Skin epidermis (tissue), 12 donors: ENCODE data around the gene INTS7.
"Not testable (repeated sequence)": the region's sequence is repeated elsewhere in the genome, so short reads cannot be mapped to it uniquely, and the experiment has no call there.

Source experiments
- H3K27ac ChIP-seq, 21 experiments: fragments of 200-600 bp; sonication (generic) in 11 of 21; one replicate each; pipeline ENCODE4 v1.5.0; 2020; ENCODE audit warnings: mild to moderate bottlenecking in 3 of 21, inconsistent platforms in 2 of 21, moderate library complexity in 2 of 21
- H3K4me3 ChIP-seq, 7 experiments: fragments of 200-600 bp; sonication (generic) in 2 of 7; one replicate each; pipeline ENCODE4 v1.5.0; 2020; ENCODE audit warnings: inconsistent platforms in 2 of 7, mild to moderate bottlenecking in 2 of 7, moderate library complexity in 1 of 7

Gene INTS7

GRCh38 chr1:211986628-211987254 lies 48.6 kb downstream of the INTS7 start:
- H3K27ac ChIP-seq = no peak overlapping the region
- no peak overlapping the region for H3K4me3 ChIP-seq

GRCh38 chr1:211985556-211986264 lies 49.6 kb downstream of the INTS7 start:
- Histone ChIP-seq H3K4me3 (no peak overlapping the region), H3K27ac (no peak overlapping the region)

- H3K4me3 ChIP-seq = no peak overlapping the region
- H3K27ac ChIP-seq = no peak overlapping the region
Observed at GRCh38 chr1:211978596-211978995, 56.8 kb downstream of the INTS7 start.

- Histone ChIP-seq H3K27ac (peak overlapping the region in 7 of 21 experiments; percentile 23 to 62 (median 47)), H3K4me3 (no peak overlapping the region)
Observed at GRCh38 chr1:211975152-211975941, 60.0 kb downstream of the INTS7 start.

- H3K4me3 ChIP-seq = no peak overlapping the region
- H3K27ac ChIP-seq = no peak overlapping the region
Observed at GRCh38 chr1:211973541-211973940, 61.8 kb downstream of the INTS7 start.

- H3K4me3 ChIP-seq = no peak overlapping the region
- H3K27ac ChIP-seq = no peak overlapping the region
Observed at GRCh38 chr1:211968200-211968834, 67.0 kb downstream of the INTS7 start.

GRCh38 chr1:211967704-211968103 lies 67.7 kb downstream of the INTS7 start:
- H3K27ac ChIP-seq = no peak overlapping the region
- H3K4me3 ChIP-seq = no peak overlapping the region

- H3K4me3 ChIP-seq = no peak overlapping the region
Observed at GRCh38 chr1:211965108-211965805, 70.1 kb downstream of the INTS7 start.

GRCh38 chr1:211959680-211960079 lies 75.7 kb downstream of the INTS7 start:
- H3K4me3 ChIP-seq = no peak overlapping the region
- no peak overlapping the region for H3K27ac ChIP-seq

More at GRCh38 chr1:211965108-211965805, 70.1 kb downstream of the INTS7 start:
- no peak overlapping the region for H3K27ac ChIP-seq

GRCh38 chr1:211959221-211959620 lies 76.1 kb downstream of the INTS7 start:
- no peak overlapping the region for H3K27ac ChIP-seq
- no peak overlapping the region for H3K4me3 ChIP-seq

- H3K4me3 ChIP-seq, H3K27ac ChIP-seq: not testable (repeated sequence)
Observed at GRCh38 chr1:211954028-211954427, 81.3 kb downstream of the INTS7 start.

- not testable (repeated sequence) for H3K27ac ChIP-seq, H3K4me3 ChIP-seq
Observed at GRCh38 chr1:211953543-211953942, 81.8 kb downstream of the INTS7 start.

GRCh38 chr1:211952299-211952698 lies 83.1 kb downstream of the INTS7 start:
- Histone ChIP-seq H3K27ac (no peak overlapping the region), H3K4me3 (no peak overlapping the region)

GRCh38 chr1:211951856-211952255 lies 83.5 kb downstream of the INTS7 start:
- Histone ChIP-seq H3K4me3 (no peak overlapping the region), H3K27ac (no peak overlapping the region)

- Histone ChIP-seq H3K4me3 (no peak overlapping the region), H3K27ac (no peak overlapping the region)
Observed at GRCh38 chr1:211948377-211948776, 87.0 kb downstream of the INTS7 start.

- H3K4me3 ChIP-seq = no peak overlapping the region
- H3K27ac ChIP-seq = no peak overlapping the region
Observed at GRCh38 chr1:211947396-211948295, 87.7 kb downstream of the INTS7 start.

GRCh38 chr1:211944733-211945500 lies 90.4 kb downstream of the INTS7 start:
- no peak overlapping the region for H3K4me3 ChIP-seq
- no peak overlapping the region for H3K27ac ChIP-seq

- Histone ChIP-seq H3K27ac (no peak overlapping the region), H3K4me3 (no peak overlapping the region)
Observed at GRCh38 chr1:211942583-211942982, 92.8 kb downstream of the INTS7 start.
